Thoracic aorta (tissue), 2 donors: Measurements from ENCODE around the gene HYI. TPM values are rescaled to one million over a fixed set of nuclear protein-coding genes. Genes with fewer than 3 reads are reported as not detected.

Experiments
- ATAC-seq: fragments of 150-250 bp; one replicate; pipeline ENCODE4 v1.8.0; 2017; ENCODE audit warnings: low read depth; ENCODE audit not compliant: insufficient number of reproducible peaks, low FRiP score
- DNase-seq: peaks from one replicate; pipeline ENCODE4 v3.0.0-alpha.2; 2020; ENCODE audit warnings: low spot score
- H3K27ac ChIP-seq, 2 donors: fragments of 200-600 bp; sonication (generic); 1 replicate in 1 of 2; 2 replicates in 1 of 2; pipeline ENCODE4 v1.5.1; 2016; ENCODE audit warnings: mild to moderate bottlenecking in 2 of 2, moderate library complexity in 2 of 2
- H3K27me3 ChIP-seq: fragments of 200-600 bp; sonication (generic); replicated peaks from 2 replicates; pipeline ENCODE4 v1.6.0; 2016; ENCODE audit warnings: mild to moderate bottlenecking; ENCODE audit not compliant: insufficient read depth
- H3K36me3 ChIP-seq: fragments of 200-600 bp; sonication (generic); one replicate; pipeline ENCODE4 v1.5.1; 2016
- H3K4me1 ChIP-seq, 2 donors: fragments of 200-600 bp; sonication (generic); 1 replicate in 1 of 2; 2 replicates in 1 of 2; pipeline versions ENCODE4 v1.5.1 to v1.6.0; 2016; ENCODE audit warnings: low read depth in 2 of 2, mild to moderate bottlenecking in 1 of 2; ENCODE audit not compliant: control insufficient read depth in 1 of 2
- H3K4me3 ChIP-seq: fragments of 200-600 bp; sonication (generic); 2 replicates; pipeline ENCODE4 v1.5.1; 2016; ENCODE audit warnings: mild to moderate bottlenecking
- H3K9me3 ChIP-seq: fragments of 200-600 bp; sonication (generic); 2 replicates; pipeline ENCODE4 v1.5.1; 2016
- total RNA-seq, 2 donors: library from RNA; depleted of rRNA; stranded (reverse); fragments of >200 nt; gene quantifications; one replicate each; pipeline versions ENCODE4 v1.1.0 to v1.2.3, GENCODE V29; 2016
- TF ChIP-seq, protein P1 (sequence below): fragments of 200-600 bp; sonication (generic); IDR thresholded peaks from one replicate; pipeline ENCODE4 v1.5.1; 2019; ENCODE audit warnings: antibody characterized with exemption

HYI gene
- total RNA-seq, 2 donors from 2014 or later: 57.7 to 70.0 TPM

DNA sequence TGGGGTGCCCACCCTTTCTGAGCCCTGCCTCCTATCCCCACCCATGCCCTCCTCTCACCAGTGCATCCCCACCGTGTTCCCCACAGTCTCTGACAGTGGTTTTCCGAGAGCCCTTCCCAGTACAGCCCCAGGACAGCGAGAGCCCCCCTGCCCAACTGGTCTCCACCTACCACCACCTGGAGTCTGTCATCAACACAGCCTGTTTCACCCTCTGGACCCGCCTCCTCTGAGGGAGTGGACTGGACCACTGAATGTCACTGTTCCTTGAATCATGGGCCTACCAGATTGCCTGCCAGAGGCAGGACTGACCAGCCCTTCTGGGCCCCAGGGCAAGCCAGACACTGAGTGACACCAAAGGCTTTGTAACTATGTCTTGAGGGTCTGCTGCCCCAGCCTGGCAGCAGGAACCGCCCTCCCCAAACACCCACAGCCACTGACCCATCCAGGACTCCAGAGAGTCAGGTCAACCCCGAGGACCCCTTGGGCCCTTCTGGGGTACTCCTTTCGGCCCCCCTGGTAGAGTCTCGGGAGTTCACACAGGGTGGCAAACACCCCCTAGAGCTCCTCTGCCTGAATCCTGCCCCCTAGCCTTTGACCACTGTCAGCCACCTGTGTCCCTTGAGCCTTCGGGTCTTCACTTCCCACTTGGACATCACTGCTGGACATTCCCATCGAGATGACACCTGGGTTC lies 3.3 kb downstream of the HYI start:
- DNase-seq: no peak
- H3K36me3 ChIP-seq: peaks cover 56% of the 10 kb centered on the region

DNA sequence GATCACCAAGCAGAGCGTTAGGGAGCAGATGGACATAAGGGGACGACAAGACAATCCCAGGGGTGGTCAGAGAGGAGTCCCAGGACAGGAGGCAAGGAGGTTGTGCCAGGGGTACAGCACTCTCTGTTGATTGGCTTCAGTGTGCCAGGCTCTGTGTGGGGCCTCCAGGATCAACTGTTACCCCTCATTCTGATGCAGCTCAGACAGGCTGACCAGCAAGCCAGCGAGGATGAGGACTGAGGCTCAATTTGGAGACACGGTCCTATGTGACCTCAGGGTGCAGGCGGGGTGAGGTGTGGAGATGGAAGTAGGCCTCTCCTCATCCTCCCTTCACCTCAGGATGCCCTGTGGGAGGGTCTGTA lies 4.0 kb downstream of the HYI start:
- H3K36me3 ChIP-seq: peaks cover 62% of the 10 kb centered on the region
- H3K4me3 ChIP-seq: no peak overlapping the region
- no peaks in the 10 kb centered on the region for H3K27me3 ChIP-seq
- DNase-seq (no peak), ATAC-seq (no peak)
- H3K4me1 ChIP-seq: peaks cover 4 to 14% of the 10 kb centered on the region in 2 donors
- TF ChIP-seq, protein P1, sequence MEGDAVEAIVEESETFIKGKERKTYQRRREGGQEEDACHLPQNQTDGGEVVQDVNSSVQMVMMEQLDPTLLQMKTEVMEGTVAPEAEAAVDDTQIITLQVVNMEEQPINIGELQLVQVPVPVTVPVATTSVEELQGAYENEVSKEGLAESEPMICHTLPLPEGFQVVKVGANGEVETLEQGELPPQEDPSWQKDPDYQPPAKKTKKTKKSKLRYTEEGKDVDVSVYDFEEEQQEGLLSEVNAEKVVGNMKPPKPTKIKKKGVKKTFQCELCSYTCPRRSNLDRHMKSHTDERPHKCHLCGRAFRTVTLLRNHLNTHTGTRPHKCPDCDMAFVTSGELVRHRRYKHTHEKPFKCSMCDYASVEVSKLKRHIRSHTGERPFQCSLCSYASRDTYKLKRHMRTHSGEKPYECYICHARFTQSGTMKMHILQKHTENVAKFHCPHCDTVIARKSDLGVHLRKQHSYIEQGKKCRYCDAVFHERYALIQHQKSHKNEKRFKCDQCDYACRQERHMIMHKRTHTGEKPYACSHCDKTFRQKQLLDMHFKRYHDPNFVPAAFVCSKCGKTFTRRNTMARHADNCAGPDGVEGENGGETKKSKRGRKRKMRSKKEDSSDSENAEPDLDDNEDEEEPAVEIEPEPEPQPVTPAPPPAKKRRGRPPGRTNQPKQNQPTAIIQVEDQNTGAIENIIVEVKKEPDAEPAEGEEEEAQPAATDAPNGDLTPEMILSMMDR: no peak
- no peak overlapping the region for H3K27ac ChIP-seq
- H3K9me3 ChIP-seq: no peaks in the 10 kb centered on the region

More for the DNA sequence above, 3.3 kb downstream of the HYI start:
- TF ChIP-seq, protein P1: no peak
- H3K9me3 ChIP-seq: no peaks in the 10 kb centered on the region
- H3K27me3 ChIP-seq: no peaks in the 10 kb centered on the region
- ATAC-seq: no peak
- peaks cover 4 to 14% of the 10 kb centered on the region in 2 donors for H3K4me1 ChIP-seq
- no peak overlapping the region for H3K4me3 ChIP-seq
- H3K27ac ChIP-seq: no peak overlapping the region

DNA sequence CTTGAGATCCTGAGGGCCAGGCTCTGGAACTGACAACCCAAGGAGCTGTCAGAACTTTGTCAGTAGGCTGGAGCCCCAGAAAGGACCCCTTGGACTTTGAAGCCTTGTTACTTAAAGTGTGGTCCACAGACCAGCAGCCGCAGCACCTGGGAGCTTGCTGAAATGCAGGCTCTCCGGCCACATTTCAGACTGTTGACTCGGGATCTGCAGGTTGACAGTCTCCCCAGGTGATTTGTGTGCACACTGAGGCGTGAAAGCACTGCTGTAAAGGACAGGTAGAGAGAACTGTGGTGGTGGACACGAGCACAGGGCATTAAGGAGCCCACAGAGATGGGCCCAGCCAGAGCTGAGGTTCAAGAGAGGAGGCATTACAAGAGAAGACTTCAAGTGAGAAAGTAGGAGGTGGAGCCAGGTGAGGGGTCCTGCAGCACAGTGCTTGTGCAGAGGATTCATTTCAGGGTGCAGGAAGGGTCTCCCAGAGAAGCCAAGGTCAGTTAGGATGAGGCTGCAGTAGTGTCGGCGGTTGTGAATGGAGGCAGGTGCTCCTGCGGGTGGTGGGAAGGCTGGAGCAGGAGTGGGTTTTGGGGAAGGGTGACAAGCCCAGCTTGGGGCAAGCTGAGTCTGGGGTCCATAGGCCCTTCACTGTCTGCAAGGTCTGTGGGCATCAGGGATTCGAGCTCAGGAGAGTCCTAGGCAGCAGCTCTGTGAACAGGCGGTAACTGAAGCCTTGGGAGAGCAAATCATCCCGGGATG lies 4.6 kb downstream of the HYI start:
- Histone ChIP-seq H3K27me3 (no peaks in the 10 kb centered on the region), H3K9me3 (no peaks in the 10 kb centered on the region), H3K27ac (no peak overlapping the region), H3K36me3 (peaks cover 67% of the 10 kb centered on the region), H3K4me1 (peaks cover 4 to 14% of the 10 kb centered on the region in 2 donors), H3K4me3 (no peak overlapping the region)
- TF ChIP-seq, protein P1: no peak
- DNase-seq (no peak), ATAC-seq (no peak)

DNA sequence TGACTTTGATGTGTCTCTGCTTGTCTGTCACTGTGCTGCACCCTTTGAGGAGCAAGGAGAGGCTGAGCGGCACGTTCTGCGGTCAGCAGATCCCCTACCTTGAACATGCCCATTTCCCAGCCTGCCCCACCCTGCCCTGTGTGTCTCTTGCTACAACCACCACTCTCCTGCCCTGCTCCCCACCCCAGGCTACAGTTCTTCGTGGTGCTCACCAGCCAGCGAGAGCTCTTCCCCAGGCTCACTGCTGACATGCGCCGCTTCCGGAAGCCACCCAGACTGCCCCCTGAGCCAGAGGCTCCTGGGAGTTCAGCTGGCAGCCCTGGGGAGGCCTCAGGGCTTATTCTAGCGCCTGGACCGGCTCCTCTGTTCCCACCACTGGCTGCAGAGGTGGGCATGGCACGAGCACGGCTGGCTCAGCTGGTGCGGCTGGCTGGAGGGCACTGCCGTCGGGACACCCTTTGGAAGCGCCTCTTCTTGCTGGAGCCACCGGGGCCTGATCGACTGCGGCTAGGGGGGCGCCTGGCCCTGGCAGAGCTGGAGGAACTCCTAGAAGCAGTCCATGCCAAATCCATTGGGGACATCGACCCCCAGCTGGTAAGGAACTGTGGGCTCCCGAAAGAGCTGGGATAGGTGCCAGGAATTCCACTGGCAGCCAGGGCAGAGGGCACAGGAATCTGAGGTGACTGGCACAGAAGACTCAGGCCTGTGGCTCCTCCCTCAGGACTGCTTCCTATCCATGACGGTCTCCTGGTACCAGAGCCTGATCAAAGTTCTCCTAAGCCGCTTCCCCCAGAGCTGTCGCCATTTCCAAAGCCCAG lies 5.6 kb downstream of the HYI start:
- Histone ChIP-seq H3K27ac (no peak overlapping the region), H3K4me1 (peaks cover 3 to 13% of the 10 kb centered on the region in 2 donors), H3K27me3 (no peaks in the 10 kb centered on the region), H3K36me3 (peaks cover 77% of the 10 kb centered on the region), H3K4me3 (no peak overlapping the region), H3K9me3 (no peaks in the 10 kb centered on the region)
- DNase-seq: no peak
- ATAC-seq: no peak
- TF ChIP-seq, protein P1: no peak
